Left ventricle myocardium superior (tissue), 1 donor: ENCODE data around the gene ST6GALNAC2. TPM values are rescaled to one million over a fixed set of nuclear protein-coding genes. Genes with fewer than 3 reads are reported as not detected.

ENCODE experiments used
- ATAC-seq: fragments of 200-7000 bp; cut with Tn5 transposase; one replicate; pipeline ENCODE4 v1.9.1; 2020; ENCODE audit warnings: mild to moderate bottlenecking, moderate library complexity
- DNase-seq: peaks from one replicate; pipeline ENCODE4 v3.0.0-alpha.2; 2020
- intact Hi-C: fragments of 100-400 bp; cut with micrococcal nuclease; formaldehyde crosslinking; loops from one replicate; pipeline ENCODE4 v1.11.0; 2022
- total RNA-seq: library from RNA; stranded (reverse); fragmentation: NEBNext Ultra II Directional; extraction: Animal tissue kit (Norgen Biotek cat#: 25700); gene quantifications from one replicate; pipeline ENCODE4 v1.2.1, GENCODE V29; 2021
- donor health status: DM: no; HTN: yes; CAD: no; lungs with severe emphysema.

ST6GALNAC2 gene
- total RNA-seq, 1 donor from 2014 or later = 5.1 TPM

DNA sequence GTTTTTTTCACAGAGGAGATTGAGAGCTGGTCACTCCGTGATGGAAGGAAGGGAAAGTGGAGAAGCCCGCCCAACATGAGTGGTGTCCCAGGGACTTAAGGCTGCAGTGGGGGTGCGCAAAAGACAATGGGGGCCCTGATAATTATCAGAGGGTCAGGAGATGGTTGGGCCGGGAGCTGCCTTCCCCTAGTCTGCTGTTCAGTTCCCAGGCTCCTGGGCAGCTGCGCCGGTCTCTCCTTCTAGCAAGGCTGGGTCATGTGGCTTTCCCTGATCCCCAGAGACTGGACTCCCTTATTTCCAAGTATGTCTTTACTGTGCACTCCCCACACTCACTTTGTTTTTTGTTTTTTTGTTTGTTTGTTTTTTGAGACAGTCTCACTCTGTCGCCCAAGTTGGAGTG is 64.4 kb downstream of the ST6GALNAC2 start:
- intact Hi-C loops = no loop called here
- no peak for DNase-seq

DNA sequence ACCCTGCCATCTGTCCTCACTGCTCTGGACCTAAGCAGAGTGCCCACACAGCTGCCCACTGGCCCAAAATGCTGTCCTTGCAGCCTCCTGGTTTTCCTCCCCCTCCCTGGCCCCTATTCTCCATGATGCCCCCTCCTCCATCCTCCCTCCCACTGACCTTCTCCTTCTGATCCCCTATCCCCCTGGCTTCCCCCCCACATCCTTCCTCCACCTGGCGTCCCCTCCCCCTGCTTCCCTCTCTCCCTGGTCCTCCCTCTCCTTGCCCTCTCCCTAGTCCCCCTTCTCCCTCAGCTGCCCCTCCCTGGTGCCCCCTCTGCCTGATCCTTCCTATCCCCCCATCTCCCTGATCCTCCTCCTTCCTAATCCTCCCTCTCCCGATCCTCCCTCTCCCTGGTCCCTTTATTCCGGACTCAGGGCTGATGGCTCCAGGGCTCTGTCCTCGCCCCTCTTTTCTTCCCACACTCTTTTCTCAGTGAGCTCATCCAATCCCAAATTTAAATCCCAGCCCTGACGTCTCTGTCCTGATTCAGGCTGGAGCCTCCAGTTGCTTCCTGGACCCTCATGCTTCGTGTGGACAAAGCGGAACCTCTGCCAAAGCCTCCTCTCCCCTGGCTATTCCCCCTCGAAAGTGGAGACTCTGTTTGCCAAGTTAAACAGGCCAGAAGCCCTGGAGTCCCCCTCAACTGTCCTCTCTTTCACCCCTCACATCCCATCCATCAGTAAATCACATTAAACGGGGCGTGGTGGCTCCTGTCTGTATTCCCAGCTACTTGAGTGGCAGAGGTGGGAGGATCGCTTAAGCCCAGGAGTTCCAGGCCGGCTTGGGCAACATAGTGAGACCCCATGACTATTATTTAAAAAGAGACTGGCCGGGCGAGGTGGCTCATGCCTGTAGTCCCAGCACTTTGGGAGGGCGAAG is 66.4 kb downstream of the ST6GALNAC2 start:
- ATAC-seq (no peak), DNase-seq (no peak)
- intact Hi-C loops = no loop called here

More for the DNA sequence above, 64.4 kb downstream of the ST6GALNAC2 start:
- ATAC-seq = no peak

DNA sequence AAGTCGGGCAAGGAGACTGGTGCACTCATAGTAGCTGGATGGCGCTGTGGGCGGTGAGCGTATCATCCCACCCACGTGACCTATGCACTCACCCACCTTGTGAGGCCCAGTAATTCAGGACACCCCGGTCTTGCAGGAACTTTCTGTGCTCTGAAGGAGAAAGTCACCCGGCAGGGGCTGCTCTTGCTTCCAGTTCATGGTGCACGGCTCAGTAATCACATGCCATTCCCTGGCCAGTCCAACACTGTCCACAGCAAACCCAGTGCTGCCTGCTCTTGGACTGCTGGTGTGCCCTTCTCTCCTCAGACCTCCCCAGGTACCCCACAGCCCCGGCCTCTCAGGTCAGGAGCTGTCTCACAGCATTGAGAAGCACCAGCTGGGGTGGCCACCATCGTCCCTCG is 68.0 kb downstream of the ST6GALNAC2 start:
- DNase-seq = no peak
- no peak for ATAC-seq
- intact Hi-C loops = no loop called here

Other genes starting within 250 kb of the ST6GALNAC2 start
- gene PRPSAP1, start 231.9 kb downstream of the ST6GALNAC2 start, total RNA-seq = 38.8 TPM
- gene SPHK1, start 201.3 kb downstream of the ST6GALNAC2 start, total RNA-seq = 2.7 TPM
- gene UBE2O, start 132.7 kb downstream of the ST6GALNAC2 start, total RNA-seq = 39.0 TPM
- gene AANAT, start 118.3 kb downstream of the ST6GALNAC2 start, total RNA-seq = not detected
- 17.7 TPM for gene RHBDF2, start 84.4 kb downstream of the ST6GALNAC2 start, total RNA-seq
- 28.0 TPM for gene CYGB, start 48.2 kb downstream of the ST6GALNAC2 start, total RNA-seq
- 4.3 TPM for gene PRCD, start 45.8 kb downstream of the ST6GALNAC2 start, total RNA-seq
- gene ST6GALNAC1, start 57.9 kb upstream of the ST6GALNAC2 start, total RNA-seq = 3.8 TPM
- 364 TPM for gene MXRA7, start 125.1 kb upstream of the ST6GALNAC2 start, total RNA-seq
- gene JMJD6, start 140.7 kb upstream of the ST6GALNAC2 start, total RNA-seq = 68.6 TPM
- 21.0 TPM for gene METTL23, start 141.0 kb upstream of the ST6GALNAC2 start, total RNA-seq
- 78.0 TPM for gene SRSF2, start 151.5 kb upstream of the ST6GALNAC2 start, total RNA-seq
- 21.3 TPM for gene MFSD11, start 152.3 kb upstream of the ST6GALNAC2 start, total RNA-seq